GM18873 (cell line): ENCODE measurements around the gene XPO5.
"Not testable (repeated sequence)": the region's sequence is repeated elsewhere in the genome, so short reads cannot be mapped to it uniquely, and the experiment has no call there.

Experiments
- ATAC-seq: cut with Tn5 transposase; IDR thresholded peaks from one replicate; pipeline ENCODE4 v1.9.1; 2021; ENCODE audit warnings: mild to moderate bottlenecking, moderate library complexity, moderate number of reproducible peaks; ENCODE audit not compliant: unreplicated experiment, low FRiP score

XPO5 gene

DNA sequence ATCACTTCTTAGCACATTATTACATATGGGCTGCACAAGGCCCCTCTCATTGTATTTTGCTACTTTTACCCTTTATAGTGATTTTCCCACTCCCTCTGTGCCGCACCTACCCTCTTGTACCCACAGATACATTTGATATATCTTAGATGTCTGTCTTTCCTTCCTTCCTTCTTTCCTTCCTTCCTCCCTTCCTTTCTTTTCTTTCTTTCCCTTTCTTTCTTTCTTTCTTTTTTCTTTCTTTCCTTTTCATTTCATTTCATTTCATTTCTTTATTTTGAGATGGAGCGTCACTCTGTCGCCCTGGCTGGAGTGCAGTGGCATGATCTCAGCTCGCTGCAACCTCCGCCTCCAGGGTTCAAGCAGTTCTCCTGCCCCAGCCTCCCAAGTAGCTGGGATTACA lies 12.4 kb upstream of the XPO5 start:
- ATAC-seq: no peak

DNA sequence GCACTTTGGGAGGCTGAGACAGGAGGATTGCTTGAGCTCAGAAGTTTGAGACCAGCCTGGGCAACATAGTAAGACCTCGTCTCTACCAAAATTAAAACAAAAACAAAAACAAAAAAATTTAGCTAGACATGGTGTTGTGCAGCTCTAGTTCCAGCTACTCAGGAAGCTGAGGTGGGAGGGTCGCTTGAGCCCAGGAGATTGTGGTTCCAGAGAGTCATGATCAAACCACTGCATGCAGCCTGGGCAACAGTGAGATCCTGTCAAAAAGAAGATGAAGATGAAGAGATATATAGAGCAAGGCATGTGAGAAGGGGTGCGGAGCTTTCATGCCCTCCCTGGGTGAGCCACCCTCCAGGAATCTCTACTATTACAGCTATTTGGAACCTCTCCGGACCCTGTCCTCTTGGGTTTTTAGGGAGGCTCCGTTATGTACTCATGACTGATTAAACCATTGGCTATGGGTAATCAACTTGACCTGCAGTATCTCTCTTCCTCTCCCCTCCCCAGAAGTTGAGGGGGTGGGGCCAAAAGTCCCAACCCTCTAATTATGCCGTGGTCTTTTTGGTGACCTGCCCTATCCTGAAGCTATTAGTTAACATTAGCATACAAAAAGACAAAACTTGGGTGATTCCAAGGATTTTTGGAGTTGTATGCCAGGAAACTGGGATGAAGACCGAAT lies 9.2 kb upstream of the XPO5 start:
- no peak for ATAC-seq

DNA sequence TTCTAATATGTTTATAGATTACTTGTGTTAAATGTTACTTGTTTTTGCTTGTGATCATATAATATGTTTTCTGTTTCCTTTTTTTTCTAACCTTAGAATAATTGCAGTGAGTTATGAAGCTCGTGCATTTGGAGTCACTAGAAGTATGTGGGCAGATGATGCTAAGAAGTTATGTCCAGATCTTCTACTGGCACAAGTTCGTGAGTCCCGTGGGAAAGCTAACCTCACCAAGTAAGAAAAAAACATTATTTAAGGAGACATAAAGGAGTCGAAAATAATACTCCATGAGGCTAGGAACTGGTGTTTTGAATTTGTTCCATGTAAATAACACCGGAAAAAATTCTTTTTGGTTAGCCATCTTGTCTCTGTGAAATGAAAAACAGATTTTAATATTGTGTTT lies 7.1 kb upstream of the XPO5 start:
- ATAC-seq: no peak

DNA sequence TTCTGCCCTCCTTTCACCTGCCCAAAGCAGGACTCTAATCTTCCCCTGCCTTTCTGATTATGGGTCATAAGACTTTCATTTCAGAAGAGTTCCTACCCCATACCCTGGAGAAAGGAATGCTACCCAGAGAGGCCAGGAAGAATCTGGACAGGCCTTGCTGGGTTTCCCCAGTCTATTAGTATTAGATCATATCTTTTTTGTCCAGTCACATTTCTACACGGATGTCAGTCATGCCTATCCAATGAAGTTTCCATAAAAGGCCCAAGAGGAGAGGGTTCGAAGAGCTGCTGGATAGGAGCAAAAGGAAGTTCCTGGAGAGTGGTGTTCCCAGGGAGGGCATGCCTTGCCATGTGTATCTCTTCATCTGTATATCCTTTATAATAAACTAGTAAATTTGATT lies 3.3 kb upstream of the XPO5 start:
- no peak for ATAC-seq

DNA sequence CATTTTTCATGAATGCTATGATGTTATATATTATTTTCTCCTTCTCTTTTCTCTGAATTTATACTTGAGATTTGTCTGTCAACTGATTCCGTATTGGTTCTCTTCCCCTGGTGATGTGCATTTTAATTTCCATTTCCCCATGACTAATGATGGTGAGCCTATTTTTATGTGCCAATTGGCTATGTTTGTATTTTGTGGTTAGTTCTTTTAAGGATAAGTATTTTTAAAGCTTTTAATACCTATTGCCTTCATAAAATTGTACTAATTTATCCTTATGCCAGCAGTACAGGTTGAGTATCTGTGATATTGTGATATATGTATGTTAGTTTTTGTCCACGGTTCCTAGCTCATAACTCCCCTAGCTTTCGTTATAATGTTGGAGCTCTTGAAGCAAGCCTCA lies 2.9 kb upstream of the XPO5 start:
- no peak for ATAC-seq

DNA sequence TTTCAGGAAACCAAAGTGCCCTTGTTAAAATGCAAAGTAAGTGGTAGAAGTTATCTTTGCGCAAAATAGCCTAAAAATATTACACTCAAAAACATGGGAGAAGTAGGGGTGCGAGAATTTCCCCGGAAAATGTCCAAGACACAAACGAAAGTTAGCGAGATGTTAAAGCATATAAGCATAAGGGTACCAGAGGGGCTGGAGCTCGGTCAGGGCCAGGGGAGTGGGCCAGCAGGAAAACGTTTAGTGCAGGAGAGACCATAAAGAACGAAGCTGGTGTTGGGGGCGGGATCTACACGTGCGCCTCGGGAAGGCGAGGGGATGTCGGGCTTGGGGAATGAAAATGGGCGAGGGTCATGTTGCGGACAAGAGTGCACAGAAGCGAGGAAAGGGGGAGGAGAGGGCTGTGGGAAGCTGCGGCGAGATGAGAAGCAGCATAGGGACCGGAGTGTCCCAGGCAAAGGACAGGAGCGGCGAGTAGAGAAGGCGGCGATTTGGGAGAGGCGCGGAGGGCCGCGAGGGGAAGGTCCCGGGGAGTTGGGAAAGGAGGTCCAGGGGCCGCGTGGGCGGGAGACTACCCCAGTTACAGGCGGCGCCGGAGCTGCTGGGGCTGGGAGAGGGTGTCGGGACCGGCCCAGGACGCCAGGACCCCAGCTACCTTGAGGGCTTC lies 600 bp downstream of the XPO5 start:
- ATAC-seq: no peak

DNA sequence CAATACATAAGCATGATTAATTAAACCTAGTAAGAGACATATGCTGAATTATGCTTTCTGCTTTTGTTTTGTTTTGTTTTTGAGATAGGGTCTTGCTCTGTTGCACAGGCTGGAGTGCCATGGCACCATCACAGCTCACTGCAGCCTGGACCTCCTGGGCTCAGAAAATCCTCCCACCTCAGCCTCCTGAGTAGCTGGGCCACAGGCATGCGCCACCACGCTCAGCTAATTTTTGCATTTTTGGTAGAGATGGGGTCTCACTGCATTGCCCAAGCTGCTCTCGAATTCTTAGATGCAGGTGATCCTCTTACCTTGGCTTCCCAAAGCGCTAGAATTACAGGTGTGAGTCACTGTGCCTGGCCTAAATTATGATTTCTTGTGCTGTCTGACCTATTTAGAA lies 3.8 kb downstream of the XPO5 start:
- ATAC-seq: no peak

DNA sequence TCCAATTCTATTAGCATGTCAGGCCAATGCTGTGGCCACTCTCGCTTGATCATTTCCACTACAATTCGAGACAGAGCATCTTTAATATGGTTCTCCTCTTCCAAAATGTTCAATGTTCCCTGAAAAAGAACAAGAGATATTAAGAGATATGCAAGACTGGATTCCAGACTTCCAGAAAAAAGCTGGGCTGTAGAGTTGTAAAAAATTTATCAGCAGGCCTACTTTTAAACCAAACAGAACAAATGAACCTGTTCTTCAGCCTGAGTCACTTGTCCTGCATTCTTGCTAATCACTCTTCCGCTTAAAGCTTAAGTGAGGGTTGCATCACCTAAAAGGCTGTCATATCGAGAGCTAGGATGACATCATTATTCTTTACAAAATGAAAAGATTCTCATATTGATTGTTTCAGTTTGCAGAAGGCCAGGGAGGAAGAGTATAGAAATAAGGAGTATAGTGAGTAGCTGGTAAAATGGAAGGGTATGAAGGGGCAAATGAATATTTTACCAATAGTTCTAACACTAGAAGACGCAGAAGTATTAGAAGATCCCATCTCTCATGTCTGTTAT lies 4.9 kb downstream of the XPO5 start:
- ATAC-seq: no peak

DNA sequence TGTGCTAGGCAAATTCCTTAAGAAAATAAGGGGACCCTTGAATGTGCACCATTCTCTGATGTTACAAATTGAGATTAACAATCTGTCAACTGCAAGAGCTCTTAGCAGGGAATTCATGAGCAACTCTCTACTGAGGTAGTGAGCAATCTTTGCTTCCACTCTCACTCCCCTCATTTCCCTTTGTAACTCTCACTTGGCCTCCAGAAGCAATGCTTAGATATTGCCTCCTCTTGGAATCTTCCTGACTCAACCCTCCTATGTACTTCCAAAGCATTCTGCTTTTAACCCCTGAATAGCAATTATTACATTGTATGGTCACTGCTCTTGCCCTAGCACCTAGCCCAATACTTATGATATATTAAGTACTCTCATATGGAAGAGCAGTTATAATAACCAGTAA lies 16.5 kb downstream of the XPO5 start:
- ATAC-seq: no peak

DNA sequence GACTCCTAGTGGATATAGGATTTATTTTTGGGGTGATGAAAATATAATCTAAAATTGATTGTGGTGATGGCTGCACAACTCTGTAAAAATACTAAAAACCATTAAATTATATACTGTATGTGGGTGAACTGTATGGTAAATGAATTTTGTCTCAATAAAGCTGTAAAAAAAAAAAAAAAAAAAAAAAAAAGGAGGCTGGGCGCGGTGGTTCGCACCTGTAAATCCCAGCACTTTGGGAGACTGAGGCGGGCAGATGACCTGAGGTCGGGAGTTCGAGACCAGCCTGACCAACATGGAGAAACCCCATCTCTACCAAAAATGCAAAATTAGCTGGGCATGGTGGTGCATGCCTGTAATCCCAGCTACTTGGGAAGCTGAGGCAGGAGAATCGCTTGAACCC lies 18.2 kb downstream of the XPO5 start:
- not testable (repeated sequence) for ATAC-seq

DNA sequence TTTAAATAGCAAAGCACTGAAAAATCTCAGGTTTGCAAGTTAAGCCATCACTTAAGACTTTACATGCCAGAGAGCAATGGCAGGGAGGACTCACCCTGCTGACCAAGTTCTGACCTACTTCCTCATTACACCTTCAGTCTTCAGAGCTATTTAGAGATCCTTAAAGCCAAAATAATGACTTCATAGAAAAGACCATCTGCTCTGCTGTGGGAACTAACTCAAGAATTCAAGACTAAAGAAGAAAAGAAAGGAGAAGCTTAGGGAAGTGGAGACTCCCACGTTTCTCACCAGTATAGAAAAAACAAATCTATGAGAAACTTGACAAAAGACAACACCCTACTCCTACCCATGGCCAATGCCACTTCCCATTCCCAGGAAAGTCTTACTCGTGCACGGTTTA lies 28.6 kb downstream of the XPO5 start:
- ATAC-seq: no peak

DNA sequence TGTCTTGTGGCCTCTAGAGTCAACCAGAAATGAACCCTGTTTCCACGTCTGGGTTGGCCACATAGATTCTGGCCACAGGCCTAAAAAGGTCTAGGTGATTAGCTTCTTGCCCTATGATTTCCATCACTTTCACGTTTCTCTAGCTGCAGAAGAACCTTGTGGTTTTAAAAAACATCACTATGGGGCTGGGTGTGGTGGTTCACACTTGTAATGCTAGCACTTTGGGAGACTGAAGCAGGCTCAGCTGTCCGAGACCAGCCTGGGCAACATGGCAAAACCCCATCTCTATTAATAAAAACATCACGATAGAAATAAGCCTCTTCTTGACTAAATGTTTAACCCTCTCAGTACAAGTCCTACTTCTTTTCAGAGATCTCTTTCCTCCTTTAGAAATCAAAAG lies 31.4 kb downstream of the XPO5 start:
- ATAC-seq: no peak

DNA sequence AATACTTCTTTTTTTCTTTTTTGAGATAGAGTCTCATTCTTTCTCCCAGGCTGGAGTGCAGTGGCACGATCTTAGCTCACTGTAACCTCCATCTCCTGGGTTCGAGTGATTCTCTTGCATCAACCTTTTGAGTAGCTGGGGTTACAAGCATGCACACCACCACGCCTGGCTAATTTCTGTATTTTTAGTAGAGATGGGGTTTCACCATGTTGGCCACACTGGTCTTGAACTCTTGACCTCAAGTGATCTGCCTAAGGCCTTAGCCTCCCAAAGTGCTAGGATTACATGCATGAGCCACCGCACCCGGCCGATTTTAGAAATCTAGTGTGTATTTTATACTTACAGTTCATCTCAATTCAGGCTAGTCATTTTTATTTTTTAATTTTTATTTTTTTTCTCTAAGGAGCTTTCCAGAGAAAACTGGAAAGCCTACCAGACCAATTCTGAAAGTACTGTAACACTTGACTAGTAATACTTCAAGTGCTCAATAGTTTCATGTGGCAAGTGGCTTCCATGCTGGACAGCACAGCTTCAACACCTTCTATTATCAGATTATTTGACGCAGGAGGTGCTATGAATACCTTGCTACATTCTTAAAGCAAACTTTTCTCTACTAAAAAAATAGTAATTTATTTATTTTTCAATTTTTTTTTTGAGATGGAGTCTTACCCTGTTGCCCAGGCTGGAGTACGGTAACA lies 33.9 kb downstream of the XPO5 start:
- no peak for ATAC-seq

DNA sequence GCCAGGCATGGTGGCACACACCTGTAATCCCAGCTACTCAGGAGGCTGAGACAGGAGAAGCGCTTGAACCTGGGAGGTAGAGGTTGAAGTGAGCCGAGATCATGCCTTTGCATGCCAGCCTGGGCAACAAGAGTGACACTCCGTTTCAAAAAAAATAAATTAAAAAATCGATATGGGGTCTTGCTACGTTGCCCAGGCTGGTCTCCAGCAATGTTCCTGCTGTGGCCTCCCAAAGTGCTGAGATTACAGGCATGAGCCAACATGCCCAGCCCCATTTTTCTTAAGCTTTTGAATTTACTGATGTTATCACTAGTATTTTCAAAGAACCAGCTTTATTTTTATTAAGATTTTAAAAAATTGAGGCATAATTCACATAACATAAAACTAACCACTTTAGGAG lies 35.3 kb downstream of the XPO5 start:
- no peak for ATAC-seq

DNA sequence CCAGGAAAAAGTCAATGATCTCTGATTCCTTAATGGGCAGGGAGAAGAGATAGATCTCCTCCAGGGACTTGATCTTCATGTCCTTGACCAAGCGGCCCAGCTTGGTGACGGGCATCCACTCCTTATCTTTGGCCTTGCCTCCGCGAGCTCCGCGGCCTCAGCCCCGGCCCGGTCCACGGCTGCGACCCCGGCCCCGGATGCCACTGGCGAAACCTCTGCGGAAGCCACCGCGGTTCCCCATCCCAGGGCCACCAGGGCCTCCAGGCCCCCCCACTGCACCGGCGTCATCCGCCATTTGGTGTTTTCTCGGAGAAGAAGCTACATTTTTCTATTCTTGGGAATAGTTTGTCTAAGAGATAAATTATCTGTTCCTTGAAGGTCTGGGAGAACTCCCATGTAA lies 36.4 kb downstream of the XPO5 start:
- not testable (repeated sequence) for ATAC-seq

DNA sequence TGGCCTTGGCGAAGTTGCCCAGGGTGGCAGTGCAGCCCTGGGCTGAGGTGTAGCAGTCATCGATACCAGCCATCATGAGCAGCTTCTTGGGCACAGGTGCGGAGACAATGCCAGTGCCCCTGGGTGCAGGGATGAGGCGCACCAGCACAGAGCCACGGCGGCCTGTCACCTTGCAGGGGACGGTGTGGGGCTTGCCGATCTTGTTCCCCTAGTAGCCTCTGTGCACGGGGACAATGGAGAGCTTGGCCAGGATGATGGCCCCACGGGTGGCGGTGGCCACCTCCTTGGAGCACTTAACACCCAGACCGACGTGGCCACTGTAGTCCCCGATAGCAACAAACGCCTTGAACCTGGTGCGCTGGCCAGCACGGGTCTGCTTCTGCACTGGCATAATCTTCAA lies 36.9 kb downstream of the XPO5 start:
- ATAC-seq: not testable (repeated sequence)

DNA sequence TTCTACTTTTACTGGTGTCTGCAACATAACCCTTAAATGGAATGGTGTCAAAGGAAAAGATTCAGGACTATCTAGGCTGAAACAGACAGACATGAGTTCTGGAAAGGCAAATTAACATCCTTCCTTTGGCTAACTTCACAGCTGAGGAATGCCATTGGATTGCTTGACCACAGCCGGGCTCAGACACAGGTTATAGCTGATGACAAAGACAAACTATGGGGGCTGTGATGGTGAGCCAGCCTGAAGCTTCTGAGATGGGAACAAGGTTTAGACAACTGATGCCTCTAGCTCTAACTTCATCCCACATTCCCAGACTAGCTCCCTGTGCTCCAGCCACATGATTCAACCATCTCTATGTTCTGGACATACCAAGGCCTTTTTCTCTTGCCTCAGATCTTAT lies 43.6 kb downstream of the XPO5 start:
- no peak for ATAC-seq

DNA sequence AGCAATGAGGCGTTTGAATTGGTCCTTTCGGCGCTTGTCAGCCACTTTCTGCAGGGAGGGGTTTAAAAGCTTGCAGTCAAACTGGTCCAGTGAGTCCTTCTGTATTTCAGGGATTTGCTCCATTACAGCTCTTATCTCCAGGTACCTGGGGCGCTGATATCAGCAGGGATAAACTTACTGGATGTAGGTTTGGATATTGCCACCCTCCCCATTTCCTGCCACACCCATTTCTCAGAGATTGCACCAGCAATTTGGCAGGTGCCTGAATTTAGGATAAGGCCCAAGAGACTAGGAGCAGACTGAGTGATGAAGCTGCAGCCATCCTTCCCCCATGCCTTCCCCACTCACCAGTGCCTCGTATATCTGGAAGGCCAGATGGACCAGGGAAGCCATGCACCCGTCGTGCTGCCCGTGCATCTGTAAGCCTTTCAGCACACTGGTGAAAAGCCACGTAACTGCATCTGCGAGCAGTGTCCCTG lies 51.3 kb downstream of the XPO5 start:
- ATAC-seq: no peak

DNA sequence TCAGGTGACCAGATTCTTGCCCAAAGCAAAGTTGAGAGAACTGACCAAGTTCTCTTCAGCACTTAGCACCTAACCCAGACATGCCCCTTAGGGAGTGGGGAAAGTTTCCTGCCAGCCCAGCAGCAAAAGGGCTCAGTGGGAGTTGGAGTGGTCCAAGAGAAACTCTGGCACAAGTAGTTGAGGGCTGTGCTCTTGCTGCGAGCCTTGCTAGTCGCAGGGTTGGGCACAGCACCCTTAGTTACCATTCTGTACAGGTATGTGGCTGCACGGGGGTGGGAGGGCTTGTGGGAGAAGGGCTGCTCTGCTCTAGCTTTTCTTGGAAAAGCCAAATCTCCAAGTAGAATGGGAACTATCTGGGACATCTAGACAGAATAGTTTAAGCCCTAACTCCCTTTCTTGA lies 52.6 kb downstream of the XPO5 start:
- ATAC-seq: no peak

DNA sequence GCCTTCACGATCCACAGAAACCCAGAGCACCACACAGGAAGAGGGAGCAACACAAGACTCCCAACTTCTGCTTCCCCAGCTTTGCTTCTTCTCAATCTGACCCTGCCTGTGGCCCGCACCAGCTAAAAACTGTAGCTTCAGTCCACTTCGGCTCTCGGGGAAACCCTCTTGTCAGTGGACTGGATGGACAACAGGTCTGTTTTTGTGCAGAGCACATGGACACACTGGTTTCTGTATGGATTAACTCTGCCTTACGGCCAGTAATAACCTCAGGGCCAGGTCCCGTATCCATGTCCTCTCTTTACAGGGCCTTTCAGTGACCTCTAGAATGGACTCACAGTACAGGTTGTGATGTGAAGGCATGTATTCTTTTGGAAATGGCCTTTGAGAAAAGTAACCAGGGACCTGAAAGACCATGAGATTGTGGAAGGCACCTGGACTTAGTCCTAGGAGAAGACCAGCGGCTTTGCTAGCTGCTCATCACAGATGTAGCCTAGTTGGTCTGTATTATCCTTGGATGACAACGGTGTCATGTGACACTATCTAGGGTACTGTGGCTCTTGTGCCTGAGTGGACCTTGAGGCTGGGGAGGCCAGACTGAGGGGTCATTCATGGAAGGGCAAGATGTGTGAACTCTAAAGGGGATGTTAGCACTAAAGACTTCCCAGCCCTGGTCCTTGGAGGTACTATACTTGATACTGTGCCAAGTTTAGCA lies 53.1 kb downstream of the XPO5 start:
- ATAC-seq: no peak

DNA sequence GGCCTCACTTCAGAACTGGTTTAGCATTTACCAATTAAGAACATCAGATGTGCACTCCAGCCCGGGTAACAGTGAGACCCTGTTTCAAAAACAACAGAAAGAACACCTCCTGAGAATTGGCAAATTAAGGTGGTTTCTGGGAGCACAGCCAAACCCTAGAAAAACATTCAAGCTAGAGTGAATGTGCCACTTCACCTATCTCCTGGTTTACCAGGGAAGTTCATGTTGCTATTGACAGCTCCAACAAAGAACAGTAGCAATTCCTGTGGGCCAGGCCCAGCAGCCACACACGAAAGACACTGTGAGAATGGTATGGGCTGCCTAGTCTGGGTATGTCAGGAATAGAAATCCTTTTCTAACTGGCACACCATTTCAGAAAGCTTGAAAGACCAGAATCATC lies 54.0 kb downstream of the XPO5 start:
- no peak for ATAC-seq
